GM12878 (cell line): ENCODE data around the gene ARID5B.

ENCODE experiments used
- BMI1 ChIP-seq: fragments of 450-650 bp; IDR thresholded peaks from 2 replicates; pipeline ENCODE4 v1.6.1; 2016; ENCODE audit warnings: mild to moderate bottlenecking, moderate library complexity, borderline replicate concordance
- EP300 ChIP-seq, 2 experiments: fragments of 150-350 bp in 1 of 2; IDR thresholded peaks; 2 replicates each; pipeline ENCODE4 v1.6.1; 2011 to 2012; ENCODE audit warnings: low read depth in 2 of 2, low read length in 2 of 2, borderline replicate concordance in 1 of 2, improper control_type of control experiment in 1 of 2, inconsistent platforms in 1 of 2; ENCODE audit not compliant: control insufficient read depth in 1 of 2
- EZH2 ChIP-seq: IDR thresholded peaks from 2 replicates; pipeline ENCODE4 v1.6.1; 2012; ENCODE audit warnings: low read depth, mild to moderate bottlenecking, control low read depth, inconsistent platforms, low read length, borderline replicate concordance; ENCODE audit not compliant: control insufficient read depth
- FOXK2 ChIP-seq: fragments of 450-650 bp; IDR thresholded peaks from 2 replicates; pipeline ENCODE4 v1.6.1; 2017; ENCODE audit warnings: mild to moderate bottlenecking, moderate library complexity
- HDAC2 ChIP-seq: fragments of 200-600 bp; sonication (generic); IDR thresholded peaks from 2 replicates; pipeline ENCODE4 v1.6.1; 2017
- MXI1 ChIP-seq: fragments of 150-350 bp; IDR thresholded peaks from 2 replicates; pipeline ENCODE4 v1.6.1; 2011; ENCODE audit warnings: low read depth, mild to moderate bottlenecking, inconsistent platforms, low read length, improper control_type of control experiment
- POLR2AphosphoS5 ChIP-seq: IDR thresholded peaks from 2 replicates; pipeline ENCODE4 v1.6.1; 2011; ENCODE audit warnings: mild to moderate bottlenecking, low read length, inconsistent platforms
- USF2 ChIP-seq: IDR thresholded peaks from 2 replicates; pipeline ENCODE4 v1.6.1; 2011; ENCODE audit warnings: low read depth, low read length, improper control_type of control experiment, borderline replicate concordance
- TF ChIP-seq, protein P1 (sequence below): fragments of 150-350 bp; IDR thresholded peaks from 2 replicates; pipeline ENCODE4 v1.6.1; 2016; ENCODE audit warnings: low read depth, low read length
- TF ChIP-seq, protein P2 (sequence below), 3 experiments: IDR thresholded peaks in 2 of 3; conservative IDR thresholded peaks in 1 of 3; 2 replicates each; pipeline ENCODE4 v1.5.1; 2011; ENCODE audit warnings: low read depth in 3 of 3, low read length in 3 of 3, mild to moderate bottlenecking in 3 of 3, control low read depth in 2 of 3, moderate library complexity in 2 of 3, inconsistent platforms in 1 of 3, mixed read lengths in 1 of 3; ENCODE audit not compliant: control insufficient read depth in 2 of 3, insufficient read depth in 1 of 3; ENCODE audit errors: extremely low read depth in 1 of 3

GRCh38 chr10:62002753-62003152 lies 101.3 kb downstream of the ARID5B start:
- TF ChIP-seq, protein P1, sequence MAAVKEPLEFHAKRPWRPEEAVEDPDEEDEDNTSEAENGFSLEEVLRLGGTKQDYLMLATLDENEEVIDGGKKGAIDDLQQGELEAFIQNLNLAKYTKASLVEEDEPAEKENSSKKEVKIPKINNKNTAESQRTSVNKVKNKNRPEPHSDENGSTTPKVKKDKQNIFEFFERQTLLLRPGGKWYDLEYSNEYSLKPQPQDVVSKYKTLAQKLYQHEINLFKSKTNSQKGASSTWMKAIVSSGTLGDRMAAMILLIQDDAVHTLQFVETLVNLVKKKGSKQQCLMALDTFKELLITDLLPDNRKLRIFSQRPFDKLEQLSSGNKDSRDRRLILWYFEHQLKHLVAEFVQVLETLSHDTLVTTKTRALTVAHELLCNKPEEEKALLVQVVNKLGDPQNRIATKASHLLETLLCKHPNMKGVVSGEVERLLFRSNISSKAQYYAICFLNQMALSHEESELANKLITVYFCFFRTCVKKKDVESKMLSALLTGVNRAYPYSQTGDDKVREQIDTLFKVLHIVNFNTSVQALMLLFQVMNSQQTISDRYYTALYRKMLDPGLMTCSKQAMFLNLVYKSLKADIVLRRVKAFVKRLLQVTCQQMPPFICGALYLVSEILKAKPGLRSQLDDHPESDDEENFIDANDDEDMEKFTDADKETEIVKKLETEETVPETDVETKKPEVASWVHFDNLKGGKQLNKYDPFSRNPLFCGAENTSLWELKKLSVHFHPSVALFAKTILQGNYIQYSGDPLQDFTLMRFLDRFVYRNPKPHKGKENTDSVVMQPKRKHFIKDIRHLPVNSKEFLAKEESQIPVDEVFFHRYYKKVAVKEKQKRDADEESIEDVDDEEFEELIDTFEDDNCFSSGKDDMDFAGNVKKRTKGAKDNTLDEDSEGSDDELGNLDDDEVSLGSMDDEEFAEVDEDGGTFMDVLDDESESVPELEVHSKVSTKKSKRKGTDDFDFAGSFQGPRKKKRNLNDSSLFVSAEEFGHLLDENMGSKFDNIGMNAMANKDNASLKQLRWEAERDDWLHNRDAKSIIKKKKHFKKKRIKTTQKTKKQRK = no peak
- TF ChIP-seq POLR2AphosphoS5 = no peak
- TF ChIP-seq FOXK2 = no peak
- TF ChIP-seq, protein P2, sequence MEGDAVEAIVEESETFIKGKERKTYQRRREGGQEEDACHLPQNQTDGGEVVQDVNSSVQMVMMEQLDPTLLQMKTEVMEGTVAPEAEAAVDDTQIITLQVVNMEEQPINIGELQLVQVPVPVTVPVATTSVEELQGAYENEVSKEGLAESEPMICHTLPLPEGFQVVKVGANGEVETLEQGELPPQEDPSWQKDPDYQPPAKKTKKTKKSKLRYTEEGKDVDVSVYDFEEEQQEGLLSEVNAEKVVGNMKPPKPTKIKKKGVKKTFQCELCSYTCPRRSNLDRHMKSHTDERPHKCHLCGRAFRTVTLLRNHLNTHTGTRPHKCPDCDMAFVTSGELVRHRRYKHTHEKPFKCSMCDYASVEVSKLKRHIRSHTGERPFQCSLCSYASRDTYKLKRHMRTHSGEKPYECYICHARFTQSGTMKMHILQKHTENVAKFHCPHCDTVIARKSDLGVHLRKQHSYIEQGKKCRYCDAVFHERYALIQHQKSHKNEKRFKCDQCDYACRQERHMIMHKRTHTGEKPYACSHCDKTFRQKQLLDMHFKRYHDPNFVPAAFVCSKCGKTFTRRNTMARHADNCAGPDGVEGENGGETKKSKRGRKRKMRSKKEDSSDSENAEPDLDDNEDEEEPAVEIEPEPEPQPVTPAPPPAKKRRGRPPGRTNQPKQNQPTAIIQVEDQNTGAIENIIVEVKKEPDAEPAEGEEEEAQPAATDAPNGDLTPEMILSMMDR (IDR thresholded peaks at IDR 0.05 in 2 of 3, conservative IDR thresholded peaks at IDR 0.05 in 1 of 3; ENCODE audit: control insufficient read depth in 2 of 3, extremely low read depth in 1 of 3, insufficient read depth in 1 of 3, low read depth in 3 of 3, low read length in 3 of 3) = no peak
- no peak for TF ChIP-seq MXI1
- TF ChIP-seq EP300 (IDR thresholded peaks at IDR 0.05; ENCODE audit: borderline replicate concordance in 1 of 2, control insufficient read depth in 1 of 2, low read depth in 2 of 2, low read length in 2 of 2) = no peak
- no peak for TF ChIP-seq USF2
- TF ChIP-seq EZH2 = no peak
- TF ChIP-seq BMI1 = no peak
- no peak for TF ChIP-seq HDAC2
